Lung (tissue), 12 donors: ENCODE data around the gene PIGB. TPM values are rescaled to one million over a fixed set of nuclear protein-coding genes. Genes with fewer than 3 reads are reported as not detected.
"Not testable (repeated sequence)": the region's sequence is repeated elsewhere in the genome, so short reads cannot be mapped to it uniquely, and the experiment has no call there.

Experiments
- ATAC-seq: fragments of 200-7000 bp; cut with Tn5 transposase; one replicate; pipeline ENCODE4 v1.9.1; 2020; ENCODE audit warnings: moderate number of reproducible peaks; ENCODE audit not compliant: insufficient read depth, low FRiP score
- DNase-seq, 3 donors: peaks; one replicate each; pipeline ENCODE4 v3.0.0-alpha.2; 2013 to 2017
- H3K27ac ChIP-seq, 2 donors: one replicate each; pipeline ENCODE4 v1.5.1; 2013; ENCODE audit warnings: mild to moderate bottlenecking in 2 of 2, moderate library complexity in 2 of 2, control low read depth in 1 of 2, inconsistent platforms in 1 of 2, low read depth in 1 of 2, low read length in 1 of 2
- H3K27me3 ChIP-seq, 3 donors: one replicate each; pipeline ENCODE4 v1.5.1; 2013; ENCODE audit warnings: low read length in 2 of 3; ENCODE audit not compliant: control insufficient read depth in 3 of 3, insufficient read depth in 3 of 3
- H3K36me3 ChIP-seq, 4 donors: one replicate each; pipeline ENCODE4 v1.5.1; 2013; ENCODE audit warnings: low read length in 4 of 4, mild to moderate bottlenecking in 1 of 4, moderate library complexity in 1 of 4; ENCODE audit not compliant: control insufficient read depth in 4 of 4, insufficient read depth in 4 of 4
- H3K4me1 ChIP-seq, 5 donors: one replicate each; pipeline ENCODE4 v1.5.1; 2013; ENCODE audit warnings: low read length in 5 of 5, mild to moderate bottlenecking in 2 of 5, moderate library complexity in 1 of 5; ENCODE audit not compliant: control insufficient read depth in 5 of 5, insufficient read depth in 5 of 5
- H3K4me3 ChIP-seq: one replicate; pipeline ENCODE4 v1.5.1; 2013; ENCODE audit warnings: mild to moderate bottlenecking, control low read depth, moderate library complexity
- H3K9ac ChIP-seq, 2 donors: one replicate each; pipeline ENCODE4 v1.5.1; 2013; ENCODE audit warnings: low read length in 2 of 2, control low read depth in 1 of 2; ENCODE audit not compliant: insufficient read depth in 1 of 2
- H3K9me3 ChIP-seq, 4 donors: one replicate each; pipeline ENCODE4 v1.5.1; 2013; ENCODE audit warnings: low read length in 3 of 4, mild to moderate bottlenecking in 1 of 4, moderate library complexity in 1 of 4; ENCODE audit not compliant: control insufficient read depth in 4 of 4, insufficient read depth in 3 of 4
- WGBS, 2 donors: extraction: QIAGEN DNeasy Blood & Tissue Kit; methylation state at CpG; one replicate each; pipeline ENCODE4 v1.1.7; 2013; 5-methylcytosine and 5-hydroxymethylcytosine counted together
- polyA plus RNA-seq, 2 donors: library from polyadenylated mRNA; stranded (reverse); fragments of 200-250 nt; gene quantifications; one replicate each; pipeline ENCODE4 v1.2.1, GENCODE V29; 2013
- total RNA-seq, 2 donors: library from RNA; depleted of rRNA in 1 of 2; stranded (reverse); fragments of >200 nt in 1 of 2; gene quantifications; one replicate each; pipeline ENCODE4 v1.2.1, GENCODE V29; 2014 to 2021
- TF ChIP-seq, protein P1 (sequence below): IDR thresholded peaks from 2 replicates; pipeline ENCODE4 v1.5.1; 2012; ENCODE audit warnings: mild to moderate bottlenecking; ENCODE audit errors: control extremely low read depth, extremely low read depth
- donor health status: control.
- donor health status: control.
- donor health status: Bipolar disorder and iron deficiency.
- donor health status: healthy.
- donor health status: DM: yes; HTN: yes; CAD: no.

The PIGB gene
- total and polyA plus RNA-seq, 4 donors, result 9.8 to 17.0 (median 12.9) TPM

DNA sequence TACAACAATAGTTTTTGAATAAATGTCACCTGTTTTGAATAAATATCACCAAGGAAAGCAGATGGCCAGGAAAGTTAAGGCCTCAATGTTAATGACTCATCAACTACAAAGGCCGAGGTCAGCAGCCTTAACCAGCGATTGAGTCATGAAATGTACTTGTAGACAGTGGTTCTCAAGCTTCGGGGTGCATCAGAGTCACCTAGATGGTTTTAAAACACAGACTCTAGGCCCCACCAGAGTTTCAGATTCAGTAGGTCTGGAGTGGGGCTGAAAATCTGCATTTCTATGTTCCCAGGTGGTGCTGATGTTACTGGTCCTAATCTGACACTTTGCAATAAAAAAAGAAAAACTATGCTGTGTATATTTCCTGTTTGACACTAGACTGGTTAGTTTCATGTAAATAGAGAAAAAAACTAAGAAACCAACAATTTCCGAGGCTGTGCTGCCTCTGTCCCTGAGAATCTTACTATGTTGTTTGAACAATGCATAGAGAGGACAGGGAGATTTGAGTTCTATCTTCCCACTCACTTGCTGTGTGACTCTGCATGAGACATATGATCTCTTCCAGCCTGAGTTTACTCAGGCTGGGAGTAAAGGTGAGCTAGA, 39.2 kb upstream of the PIGB start:
- TF ChIP-seq, protein P1, sequence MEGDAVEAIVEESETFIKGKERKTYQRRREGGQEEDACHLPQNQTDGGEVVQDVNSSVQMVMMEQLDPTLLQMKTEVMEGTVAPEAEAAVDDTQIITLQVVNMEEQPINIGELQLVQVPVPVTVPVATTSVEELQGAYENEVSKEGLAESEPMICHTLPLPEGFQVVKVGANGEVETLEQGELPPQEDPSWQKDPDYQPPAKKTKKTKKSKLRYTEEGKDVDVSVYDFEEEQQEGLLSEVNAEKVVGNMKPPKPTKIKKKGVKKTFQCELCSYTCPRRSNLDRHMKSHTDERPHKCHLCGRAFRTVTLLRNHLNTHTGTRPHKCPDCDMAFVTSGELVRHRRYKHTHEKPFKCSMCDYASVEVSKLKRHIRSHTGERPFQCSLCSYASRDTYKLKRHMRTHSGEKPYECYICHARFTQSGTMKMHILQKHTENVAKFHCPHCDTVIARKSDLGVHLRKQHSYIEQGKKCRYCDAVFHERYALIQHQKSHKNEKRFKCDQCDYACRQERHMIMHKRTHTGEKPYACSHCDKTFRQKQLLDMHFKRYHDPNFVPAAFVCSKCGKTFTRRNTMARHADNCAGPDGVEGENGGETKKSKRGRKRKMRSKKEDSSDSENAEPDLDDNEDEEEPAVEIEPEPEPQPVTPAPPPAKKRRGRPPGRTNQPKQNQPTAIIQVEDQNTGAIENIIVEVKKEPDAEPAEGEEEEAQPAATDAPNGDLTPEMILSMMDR, result no peak
- no peak for DNase-seq
- peak; percentile 15 for ATAC-seq
- no peak overlapping the region for H3K4me3 ChIP-seq
- H3K4me1 ChIP-seq, result peaks cover 0 to 18% (median 11%) of the 10 kb centered on the region in 5 donors
- no peaks in the 10 kb centered on the region for H3K36me3 ChIP-seq
- no peaks in the 10 kb centered on the region for H3K27me3 ChIP-seq
- no peaks in the 10 kb centered on the region for H3K9me3 ChIP-seq
- WGBS, 2 donors, result 41 to 54% methylated on average over 4 of the region's 4 CpGs
- H3K27ac ChIP-seq, result peak overlapping the region in 1 of 2 donors; percentile 34
- no peak overlapping the region for H3K9ac ChIP-seq

DNA sequence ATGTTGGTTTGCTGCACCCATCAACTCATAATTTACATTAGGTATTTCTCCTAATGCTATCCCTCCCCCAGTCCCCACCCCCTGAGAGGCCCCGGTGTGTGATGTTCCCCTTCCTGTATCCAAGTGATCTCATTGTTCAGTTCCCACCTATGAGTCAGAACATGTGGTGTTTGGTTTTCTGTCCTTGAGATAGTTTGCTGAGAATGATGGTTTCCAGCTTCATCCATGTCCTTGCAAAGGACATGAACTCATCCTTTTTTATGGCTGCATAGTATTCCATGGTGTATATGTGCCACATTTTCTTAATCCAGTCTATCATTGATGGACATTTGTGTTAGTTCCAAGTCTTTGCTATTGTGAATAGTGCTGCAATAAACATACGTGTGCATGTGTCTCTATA, 38.4 kb upstream of the PIGB start:
- H3K27ac ChIP-seq, result not testable (repeated sequence)

DNA sequence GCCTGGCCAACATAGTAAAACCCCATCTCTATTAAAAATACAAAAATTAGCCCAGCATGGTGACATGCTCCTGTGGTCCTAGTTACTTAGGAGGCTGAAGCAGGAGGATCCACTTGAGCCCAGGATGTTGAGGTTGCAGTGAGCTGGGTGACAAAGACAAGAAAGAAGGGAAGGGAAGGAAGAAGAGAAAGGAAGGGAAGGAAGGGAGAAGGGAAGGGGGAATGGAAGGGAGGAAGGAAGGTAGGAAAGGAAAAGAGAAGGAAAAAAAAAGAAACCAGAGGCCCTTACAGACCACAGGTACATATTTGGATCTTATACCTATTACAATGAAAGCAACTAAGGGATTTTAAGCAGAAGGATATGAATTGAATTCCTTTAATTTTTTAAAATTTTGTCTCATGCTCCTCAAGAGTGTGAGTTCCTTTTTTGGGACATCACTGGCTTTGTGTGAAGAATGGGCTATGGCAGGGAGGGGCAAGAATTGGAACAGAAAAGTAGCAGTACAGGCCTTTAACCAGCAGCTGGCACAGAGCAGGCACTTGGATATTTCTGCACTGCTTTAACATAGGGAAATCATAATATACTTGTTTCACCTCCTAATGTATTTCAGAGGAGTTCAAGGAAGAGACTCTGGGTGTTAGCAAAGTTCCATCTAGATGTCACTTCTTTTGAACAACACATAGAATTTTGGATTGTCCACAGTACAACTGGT, 37.3 kb upstream of the PIGB start:
- H3K9ac ChIP-seq, result no peak overlapping the region
- H3K27me3 ChIP-seq, result no peaks in the 10 kb centered on the region
- ATAC-seq (no peak), DNase-seq (no peak)
- TF ChIP-seq, protein P1, result no peak
- peaks cover 0 to 24% (median 12%) of the 10 kb centered on the region in 5 donors for H3K4me1 ChIP-seq
- H3K4me3 ChIP-seq, result no peak overlapping the region
- H3K9me3 ChIP-seq, result no peaks in the 10 kb centered on the region
- H3K36me3 ChIP-seq, result no peaks in the 10 kb centered on the region
- no peak overlapping the region for H3K27ac ChIP-seq

More for the DNA sequence above, 38.4 kb upstream of the PIGB start:
- H3K9ac ChIP-seq, H3K27me3 ChIP-seq, H3K9me3 ChIP-seq, H3K4me3 ChIP-seq, ATAC-seq, DNase-seq, H3K36me3 ChIP-seq: not testable (repeated sequence)
- WGBS, 2 donors, result 71% methylated on average over 2 of the region's 2 CpGs
- peaks cover 0 to 24% (median 11%) of the 10 kb centered on the region in 5 donors for H3K4me1 ChIP-seq

DNA sequence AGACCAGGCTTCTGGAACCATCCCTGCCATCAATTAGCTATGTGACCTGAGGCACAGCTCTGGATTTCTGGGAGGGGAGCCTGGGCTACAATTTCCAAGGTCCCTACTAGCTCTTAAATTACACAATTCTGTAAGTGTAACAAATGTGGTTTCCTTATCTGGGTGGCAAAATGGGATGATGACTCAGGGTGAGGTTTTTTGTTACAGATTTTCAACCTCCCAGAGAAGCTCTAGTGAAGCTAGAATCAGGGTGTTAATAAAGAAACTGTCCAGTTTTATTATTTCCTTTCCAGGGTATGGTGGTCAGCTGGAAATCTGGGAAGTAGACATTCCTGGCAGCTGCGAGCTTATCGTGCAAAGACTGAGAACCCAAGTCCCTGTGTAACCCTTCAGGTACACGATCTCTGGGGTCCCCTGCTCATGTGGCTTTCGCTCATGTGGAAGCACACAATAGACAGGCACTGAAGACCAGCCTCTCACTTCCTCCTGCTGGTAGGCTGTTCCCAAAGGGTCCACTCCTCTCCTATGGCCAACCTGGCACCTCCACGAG, 36.7 kb upstream of the PIGB start:
- Histone ChIP-seq H3K4me1 (peaks cover 0 to 24% (median 12%) of the 10 kb centered on the region in 5 donors), H3K36me3 (no peaks in the 10 kb centered on the region), H3K9me3 (no peaks in the 10 kb centered on the region), H3K4me3 (no peak overlapping the region), H3K9ac (peak overlapping the region in 1 of 2 donors; percentile 25), H3K27me3 (no peaks in the 10 kb centered on the region), H3K27ac (peak overlapping the region in 1 of 2 donors; percentile 84)
- 24 to 54% methylated on average over 5 of the region's 5 CpGs for WGBS, 2 donors
- DNase-seq (no peak), ATAC-seq (peak; percentile 64)
- TF ChIP-seq, protein P1, result no peak
